Natural killer cell (primary cell): ENCODE measurements around the gene ASXL2. TPM values are rescaled to one million over a fixed set of nuclear protein-coding genes. Genes with fewer than 3 reads are reported as not detected.

Experiments
- ATAC-seq, 3 donors: fragments of 150-1000 bp in 2 of 3; fragments of 200-7000 bp in 1 of 3; cut with Tn5 transposase; 1 replicate in 1 of 3; 2 replicates in 2 of 3; pipeline ENCODE4 v1.10.0; 2021; ENCODE audit warnings: mild to moderate bottlenecking in 2 of 3, moderate library complexity in 2 of 3
- DNase-seq, 2 donors: peaks; one replicate each; pipeline versions ENCODE4 v3.0.0 to v3.0.0-alpha.2; 2013 to 2021; ENCODE audit warnings: mixed read lengths in 1 of 2
- H3K27ac ChIP-seq: one replicate; pipeline ENCODE4 v1.5.1; 2013; ENCODE audit warnings: mild to moderate bottlenecking, low read length
- H3K27me3 ChIP-seq: one replicate; pipeline ENCODE4 v1.6.1; 2013; ENCODE audit warnings: low read length; ENCODE audit not compliant: control insufficient read depth, insufficient read depth
- H3K36me3 ChIP-seq: one replicate; pipeline ENCODE4 v1.6.1; 2013; ENCODE audit warnings: low read length; ENCODE audit not compliant: control insufficient read depth, insufficient read depth
- H3K4me1 ChIP-seq: one replicate; pipeline ENCODE4 v1.6.1; 2013; ENCODE audit warnings: low read length; ENCODE audit not compliant: control insufficient read depth, insufficient read depth
- H3K4me3 ChIP-seq: one replicate; pipeline ENCODE4 v1.5.1; 2013; ENCODE audit warnings: low read length
- H3K9me3 ChIP-seq: one replicate; pipeline ENCODE4 v1.6.1; 2013; ENCODE audit warnings: low read length; ENCODE audit not compliant: control insufficient read depth, insufficient read depth
- H3K27ac Mint-ChIP-seq, 2 donors: one replicate each; pipeline ENCODE4 v1.8.0; 2022; ENCODE audit warnings: mild to moderate bottlenecking in 2 of 2, mixed read lengths in 2 of 2, moderate library complexity in 1 of 2
- H3K27me3 Mint-ChIP-seq, 2 donors: one replicate each; pipeline ENCODE4 v1.8.0; 2022; ENCODE audit warnings: low read depth in 2 of 2, mixed read lengths in 2 of 2
- H3K36me3 Mint-ChIP-seq: one replicate; pipeline ENCODE4 v1.8.0; 2022; ENCODE audit warnings: mixed read lengths
- H3K4me1 Mint-ChIP-seq, 2 donors: one replicate each; pipeline ENCODE4 v1.8.0; 2022; ENCODE audit warnings: mixed read lengths in 2 of 2
- H3K4me3 Mint-ChIP-seq: one replicate; pipeline ENCODE4 v1.8.0; 2022; ENCODE audit warnings: mild to moderate bottlenecking, moderate library complexity, mixed read lengths
- H3K9me3 Mint-ChIP-seq, 2 donors: one replicate each; pipeline ENCODE4 v1.8.0; 2022; ENCODE audit warnings: mixed read lengths in 2 of 2
- WGBS: methylation state at CpG from one replicate; pipeline ENCODE4 v1.1.7; 2013; ENCODE audit warnings: missing lambda C conversion rate; ENCODE audit not compliant: insufficient coverage; 5-methylcytosine and 5-hydroxymethylcytosine counted together
- intact Hi-C: fragments of 100-400 bp; cut with micrococcal nuclease; formaldehyde crosslinking; loops from one replicate; pipeline ENCODE4 v1.14.2; 2022
- total RNA-seq, 4 donors: library from RNA; stranded (reverse); fragments of 120-200 nt in 1 of 4; gene quantifications; one replicate each; pipeline versions ENCODE4 v1.2.3 to v1.2.4, GENCODE V29; 2013 to 2022
- TF ChIP-seq, protein P1 (sequence below): fragments of 200-600 bp; IDR thresholded peaks from one replicate; pipeline ENCODE4 v1.8.0; 2022; ENCODE audit warnings: antibody characterized with exemption

Gene ASXL2
- total RNA-seq, 3 donors from 2014 or later (not counting 1 experiment from before 2014, with no cell fraction given) = 27.7 to 32.6 (median 27.8) TPM

DNA sequence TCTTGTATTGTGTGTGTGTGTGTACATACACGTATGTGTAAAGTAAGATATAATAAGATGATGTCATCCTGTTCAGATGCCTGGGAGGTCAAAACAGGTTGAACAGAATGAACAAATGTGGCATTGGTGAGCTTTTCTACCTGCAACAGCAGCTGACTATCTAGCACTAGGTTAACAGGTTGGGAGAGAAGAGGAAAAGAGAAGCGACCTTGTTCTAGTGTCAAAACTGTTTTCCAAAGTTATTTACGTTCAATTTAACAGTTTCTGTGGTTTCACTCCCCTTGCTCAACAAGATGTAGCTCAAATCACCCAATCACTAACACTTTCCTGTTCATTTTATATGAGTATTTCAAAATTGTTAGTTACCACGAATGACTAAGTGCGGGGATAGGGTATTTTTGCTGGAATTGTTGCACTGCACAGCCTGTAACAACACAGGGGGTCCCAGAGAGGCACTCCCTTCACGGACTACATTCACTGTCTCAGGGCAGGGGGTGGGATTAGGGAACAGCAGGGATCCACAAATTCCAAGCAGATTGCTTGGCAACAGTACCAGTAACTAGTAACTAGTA lies 137.4 kb downstream of the ASXL2 start:
- H3K4me1 ChIP-seq = peaks cover 22% of the 10 kb centered on the region
- Mint-ChIP-seq H3K4me1 (peaks cover 12 to 19% of the 10 kb centered on the region in 2 donors), H3K27me3 (no peaks in the 10 kb centered on the region), H3K27ac (no peak overlapping the region), H3K4me3 (no peak overlapping the region), H3K36me3 (peaks cover 12% of the 10 kb centered on the region), H3K9me3 (no peaks in the 10 kb centered on the region)
- no peaks in the 10 kb centered on the region for H3K27me3 ChIP-seq
- no peak overlapping the region for H3K27ac ChIP-seq
- TF ChIP-seq, protein P1, sequence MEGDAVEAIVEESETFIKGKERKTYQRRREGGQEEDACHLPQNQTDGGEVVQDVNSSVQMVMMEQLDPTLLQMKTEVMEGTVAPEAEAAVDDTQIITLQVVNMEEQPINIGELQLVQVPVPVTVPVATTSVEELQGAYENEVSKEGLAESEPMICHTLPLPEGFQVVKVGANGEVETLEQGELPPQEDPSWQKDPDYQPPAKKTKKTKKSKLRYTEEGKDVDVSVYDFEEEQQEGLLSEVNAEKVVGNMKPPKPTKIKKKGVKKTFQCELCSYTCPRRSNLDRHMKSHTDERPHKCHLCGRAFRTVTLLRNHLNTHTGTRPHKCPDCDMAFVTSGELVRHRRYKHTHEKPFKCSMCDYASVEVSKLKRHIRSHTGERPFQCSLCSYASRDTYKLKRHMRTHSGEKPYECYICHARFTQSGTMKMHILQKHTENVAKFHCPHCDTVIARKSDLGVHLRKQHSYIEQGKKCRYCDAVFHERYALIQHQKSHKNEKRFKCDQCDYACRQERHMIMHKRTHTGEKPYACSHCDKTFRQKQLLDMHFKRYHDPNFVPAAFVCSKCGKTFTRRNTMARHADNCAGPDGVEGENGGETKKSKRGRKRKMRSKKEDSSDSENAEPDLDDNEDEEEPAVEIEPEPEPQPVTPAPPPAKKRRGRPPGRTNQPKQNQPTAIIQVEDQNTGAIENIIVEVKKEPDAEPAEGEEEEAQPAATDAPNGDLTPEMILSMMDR = no peak
- 61% methylated on average over 6 of the region's 6 CpGs for WGBS
- H3K4me3 ChIP-seq = no peak overlapping the region
- peaks cover 29% of the 10 kb centered on the region for H3K36me3 ChIP-seq
- ATAC-seq (no peak), DNase-seq (no peak)
- intact Hi-C loops = no loop called here
- H3K9me3 ChIP-seq = no peaks in the 10 kb centered on the region

DNA sequence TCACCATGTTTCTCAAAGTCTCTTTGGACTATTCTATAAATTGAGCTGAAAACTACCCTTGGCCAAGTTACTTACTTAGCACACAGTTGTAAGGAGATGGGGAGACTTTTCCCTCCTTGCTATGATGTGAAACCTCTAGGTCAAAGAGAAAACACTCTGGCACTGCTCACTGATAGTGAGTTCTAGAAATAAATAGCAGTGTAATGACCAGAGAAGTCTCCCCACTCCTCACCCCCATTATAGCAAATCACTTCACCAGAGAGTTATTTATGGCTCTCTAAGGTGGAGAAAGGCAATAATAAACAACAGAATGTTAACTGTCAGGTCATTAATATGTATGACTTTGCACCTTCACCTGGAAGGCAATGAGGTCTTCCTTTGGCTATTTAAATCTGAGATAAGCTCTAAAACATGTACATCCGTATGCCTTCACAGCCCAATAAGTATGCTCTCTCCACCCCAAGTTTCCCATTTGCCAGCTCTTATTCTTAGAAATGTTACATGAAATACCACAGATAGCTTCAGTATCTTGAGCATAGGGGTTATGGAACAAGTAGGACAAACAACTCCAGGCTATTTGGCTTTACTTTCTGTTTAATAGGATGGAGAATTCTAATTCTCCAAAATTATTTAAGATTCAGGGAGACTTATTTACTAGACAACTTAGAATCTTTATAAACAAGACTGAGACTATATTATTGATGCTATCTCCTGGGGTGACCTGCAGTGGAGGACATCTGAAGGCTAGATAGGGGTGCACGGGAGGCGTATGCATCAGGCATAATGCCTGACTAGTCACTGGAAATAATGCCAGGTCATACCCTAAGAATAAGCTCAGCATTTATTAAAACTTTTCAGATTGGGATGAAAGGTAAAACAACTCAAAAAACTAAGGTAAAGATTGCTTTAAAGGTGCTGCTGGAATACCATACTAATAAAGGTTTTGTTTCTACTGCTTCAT lies 139.6 kb downstream of the ASXL2 start:
- no peak overlapping the region for H3K27ac ChIP-seq
- no peak overlapping the region for H3K4me3 Mint-ChIP-seq
- peaks cover 15% of the 10 kb centered on the region for H3K4me1 ChIP-seq
- no peak for DNase-seq
- 100% methylated on average over 3 of the region's 3 CpGs for WGBS
- no peaks in the 10 kb centered on the region for H3K9me3 ChIP-seq
- TF ChIP-seq, protein P1 = no peak
- no peak overlapping the region for H3K4me3 ChIP-seq
- H3K27ac Mint-ChIP-seq = no peak overlapping the region
- no peaks in the 10 kb centered on the region for H3K27me3 ChIP-seq
- H3K9me3 Mint-ChIP-seq = no peaks in the 10 kb centered on the region
- peak in 1 of 3 donors; percentile 14 for ATAC-seq
- intact Hi-C loops = no loop called here
- H3K27me3 Mint-ChIP-seq = no peaks in the 10 kb centered on the region
- H3K4me1 Mint-ChIP-seq = peaks cover 12% of the 10 kb centered on the region in 2 donors
- peaks cover 12% of the 10 kb centered on the region for H3K36me3 Mint-ChIP-seq
- H3K36me3 ChIP-seq = peaks cover 20% of the 10 kb centered on the region

GRCh38 chr2:25736899-25737515 lies 141.3 kb downstream of the ASXL2 start:
- TF ChIP-seq, protein P1 = no peak
- no peaks in the 10 kb centered on the region for H3K9me3 Mint-ChIP-seq
- H3K4me3 Mint-ChIP-seq = no peak overlapping the region
- Histone ChIP-seq H3K27me3 (no peaks in the 10 kb centered on the region), H3K4me3 (no peak overlapping the region), H3K4me1 (no peaks in the 10 kb centered on the region), H3K27ac (no peak overlapping the region), H3K36me3 (peaks cover 3% of the 10 kb centered on the region), H3K9me3 (no peaks in the 10 kb centered on the region)
- ATAC-seq = no peak
- H3K4me1 Mint-ChIP-seq = peaks cover 0 to 5% of the 10 kb centered on the region in 2 donors
- H3K36me3 Mint-ChIP-seq = no peaks in the 10 kb centered on the region
- WGBS = 96% methylated on average over 5 of the region's 6 CpGs
- no peaks in the 10 kb centered on the region for H3K27me3 Mint-ChIP-seq
- no peak for DNase-seq
- H3K27ac Mint-ChIP-seq = no peak overlapping the region
- intact Hi-C loops = no loop called here
